HG02852 (cell line): ENCODE measurements around the gene PERCC1.
"Not testable (repeated sequence)": the region's sequence is repeated elsewhere in the genome, so short reads cannot be mapped to it uniquely, and the experiment has no call there.

ENCODE experiments used
- ATAC-seq: cut with Tn5 transposase; IDR thresholded peaks from one replicate; pipeline ENCODE4 v1.9.1; 2021; ENCODE audit warnings: mild to moderate bottlenecking, moderate library complexity; ENCODE audit not compliant: unreplicated experiment

PERCC1 gene

DNA sequence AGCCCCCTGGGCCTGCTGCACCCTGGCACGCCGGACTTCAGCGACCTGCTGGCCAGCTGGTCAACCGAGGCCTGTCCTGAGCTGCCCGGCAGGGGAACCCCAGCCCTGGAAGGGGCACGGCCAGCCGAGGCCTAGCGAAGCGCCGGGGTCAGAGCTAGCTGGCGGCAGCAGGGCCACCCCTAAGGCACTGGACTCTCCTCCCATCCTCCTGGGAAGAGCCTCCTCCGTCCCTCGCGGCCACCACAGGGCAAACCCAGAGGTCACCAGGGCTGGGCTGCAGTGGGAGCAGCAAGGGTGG is 2.3 kb downstream of the PERCC1 start:
- no peak for ATAC-seq

DNA sequence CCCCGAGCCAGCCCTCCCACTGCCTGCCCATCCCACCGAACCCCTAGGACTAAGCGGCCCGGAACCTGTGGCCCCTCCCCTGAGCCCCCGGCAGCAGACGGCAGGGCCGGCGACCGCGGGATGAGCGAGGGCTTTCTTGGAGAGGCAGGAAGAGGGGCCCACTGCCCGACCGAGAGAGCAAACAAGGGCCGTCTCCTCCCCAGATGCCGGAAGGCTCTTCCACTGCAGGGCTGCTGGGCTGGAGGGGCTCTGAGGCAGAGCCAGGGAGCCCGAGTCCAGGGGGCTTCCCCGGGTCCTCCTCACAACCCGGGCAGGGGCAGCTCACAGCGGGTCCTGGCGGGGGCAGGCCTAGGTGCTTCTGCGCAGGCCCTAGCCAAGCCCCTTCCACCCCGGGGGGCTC is 2.9 kb downstream of the PERCC1 start:
- no peak for ATAC-seq

DNA sequence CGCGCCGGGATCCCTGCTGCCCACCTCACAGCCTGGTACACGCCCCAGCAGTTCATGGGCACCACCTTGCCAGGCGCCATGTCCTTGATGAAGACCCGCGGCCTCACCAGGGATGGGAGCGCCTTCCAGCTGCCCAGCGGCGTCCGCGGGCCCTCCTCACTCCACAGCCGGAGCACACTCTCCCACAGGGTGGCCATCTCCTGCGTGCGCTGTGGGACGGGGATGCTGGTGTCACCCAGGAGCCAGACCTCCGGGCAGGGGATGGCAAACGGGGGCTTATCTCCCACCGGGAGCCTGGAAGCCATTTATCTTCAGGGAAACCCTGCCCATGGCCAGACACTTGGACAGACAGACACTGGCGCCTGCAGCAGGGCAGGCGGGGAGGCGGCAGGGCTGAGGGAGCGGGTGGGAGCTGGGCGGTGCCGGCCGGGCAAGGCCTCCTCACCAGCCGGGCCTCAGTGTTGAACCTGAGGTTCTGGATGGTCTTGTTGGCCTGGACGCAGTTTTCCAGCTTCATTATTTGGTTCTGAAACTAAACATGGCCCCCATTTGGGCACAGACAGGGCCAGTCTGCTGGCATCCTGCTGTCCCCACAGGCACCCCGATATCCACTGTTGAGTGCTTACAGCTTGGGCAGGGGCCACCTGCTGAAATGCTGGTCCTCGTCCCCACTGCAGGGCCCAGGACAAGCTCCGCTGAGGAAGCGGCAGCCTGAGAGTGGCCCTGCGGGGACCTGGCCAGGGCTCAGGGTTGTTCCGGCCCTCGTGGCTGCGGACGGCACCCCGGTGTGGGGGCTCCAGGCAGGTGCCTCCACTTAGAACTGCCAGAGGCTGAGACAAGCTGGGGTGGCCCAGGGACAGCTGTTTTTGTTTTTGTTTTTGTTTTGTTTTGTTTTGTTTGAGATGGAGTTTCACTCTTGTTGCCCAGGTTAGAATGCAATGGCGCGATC is 4.0 kb downstream of the PERCC1 start:
- no peak for ATAC-seq

DNA sequence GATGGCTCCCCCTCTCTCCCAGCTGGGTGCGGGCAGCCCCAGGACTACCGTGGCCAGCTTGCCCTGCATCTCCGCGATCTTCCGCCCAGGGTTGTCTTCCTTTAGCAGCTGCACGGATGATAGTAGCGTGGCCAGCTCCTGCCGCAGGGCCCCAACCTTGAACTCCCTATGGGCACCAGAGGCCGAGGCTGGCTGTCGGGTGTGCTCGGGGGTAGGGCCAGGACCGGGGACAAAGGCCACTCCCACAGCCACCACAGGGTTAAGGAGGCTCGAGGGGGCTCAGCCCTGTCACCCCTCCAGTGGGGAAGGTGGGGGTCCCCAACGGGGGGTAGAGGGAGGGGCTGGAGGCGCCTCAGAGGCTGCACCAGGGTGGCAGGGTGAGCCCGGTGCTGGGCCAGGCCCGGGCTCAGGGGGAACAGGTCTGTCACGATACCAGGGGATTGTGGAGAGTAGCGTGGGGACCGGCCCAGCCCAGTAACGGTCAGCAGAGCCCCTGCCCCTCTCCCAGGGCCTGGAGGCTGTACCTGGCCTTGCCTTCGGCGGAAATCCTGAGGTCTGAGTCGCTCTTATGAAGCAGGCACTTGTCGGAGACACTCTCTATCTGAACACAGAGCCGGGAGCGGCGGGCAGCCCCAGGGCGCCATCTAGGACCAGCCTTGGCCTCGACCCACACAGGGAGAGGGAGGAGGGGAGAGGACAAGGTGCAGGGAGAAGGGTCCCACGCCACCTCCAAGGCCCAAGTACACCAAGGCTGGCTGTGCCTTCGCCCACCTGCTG is 5.2 kb downstream of the PERCC1 start:
- no peak for ATAC-seq

DNA sequence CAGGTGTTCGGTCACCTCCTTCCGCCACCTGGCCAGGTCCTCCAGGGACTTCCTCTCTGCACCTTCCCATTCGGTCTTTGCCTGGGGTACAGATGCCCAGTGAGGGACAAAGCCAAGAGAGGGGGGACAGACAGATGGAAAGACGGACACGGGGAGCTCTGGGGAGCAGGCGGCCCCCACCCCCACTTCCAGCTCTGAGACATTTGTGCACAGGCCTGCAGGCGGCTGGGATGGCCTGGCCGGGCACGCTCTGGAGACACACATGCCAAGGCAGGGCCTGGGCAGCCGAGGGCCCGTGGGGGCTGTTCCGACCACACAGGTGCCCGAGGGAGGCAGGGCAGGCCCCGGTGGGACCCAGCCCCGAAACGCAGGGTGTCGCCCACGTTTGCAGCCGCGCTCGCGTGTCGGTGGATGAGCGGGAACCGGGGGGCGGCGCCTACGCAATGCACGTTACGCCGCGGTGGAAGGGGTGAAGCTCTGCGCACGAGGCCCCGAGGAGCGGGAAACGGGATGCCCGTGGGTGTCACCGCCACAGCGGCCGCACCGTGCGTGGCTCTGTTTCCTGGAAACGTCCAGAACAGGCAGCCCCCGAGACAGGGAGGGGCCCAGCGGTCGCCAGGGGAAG is 6.0 kb downstream of the PERCC1 start:
- no peak for ATAC-seq

DNA sequence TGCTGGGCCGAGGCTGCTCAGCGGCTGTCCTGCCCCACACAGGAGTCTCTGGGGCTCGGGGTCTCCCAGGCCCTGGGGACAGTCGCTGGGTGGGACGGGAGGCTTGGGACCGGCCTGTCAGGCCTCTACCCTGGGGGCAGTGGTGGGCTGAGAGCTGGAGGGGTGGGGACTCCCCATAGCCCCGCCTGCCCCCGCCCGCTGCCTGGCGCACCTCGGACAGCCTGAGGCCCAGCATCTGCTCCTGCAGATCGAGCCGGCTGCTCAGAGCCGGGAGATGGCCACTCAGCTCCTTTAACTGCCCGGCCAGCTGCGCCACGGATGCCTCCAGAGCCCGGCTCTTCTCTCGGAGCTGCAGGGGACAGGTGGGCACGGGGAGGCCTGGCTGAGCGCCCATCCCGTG is 6.7 kb downstream of the PERCC1 start:
- no peak for ATAC-seq

DNA sequence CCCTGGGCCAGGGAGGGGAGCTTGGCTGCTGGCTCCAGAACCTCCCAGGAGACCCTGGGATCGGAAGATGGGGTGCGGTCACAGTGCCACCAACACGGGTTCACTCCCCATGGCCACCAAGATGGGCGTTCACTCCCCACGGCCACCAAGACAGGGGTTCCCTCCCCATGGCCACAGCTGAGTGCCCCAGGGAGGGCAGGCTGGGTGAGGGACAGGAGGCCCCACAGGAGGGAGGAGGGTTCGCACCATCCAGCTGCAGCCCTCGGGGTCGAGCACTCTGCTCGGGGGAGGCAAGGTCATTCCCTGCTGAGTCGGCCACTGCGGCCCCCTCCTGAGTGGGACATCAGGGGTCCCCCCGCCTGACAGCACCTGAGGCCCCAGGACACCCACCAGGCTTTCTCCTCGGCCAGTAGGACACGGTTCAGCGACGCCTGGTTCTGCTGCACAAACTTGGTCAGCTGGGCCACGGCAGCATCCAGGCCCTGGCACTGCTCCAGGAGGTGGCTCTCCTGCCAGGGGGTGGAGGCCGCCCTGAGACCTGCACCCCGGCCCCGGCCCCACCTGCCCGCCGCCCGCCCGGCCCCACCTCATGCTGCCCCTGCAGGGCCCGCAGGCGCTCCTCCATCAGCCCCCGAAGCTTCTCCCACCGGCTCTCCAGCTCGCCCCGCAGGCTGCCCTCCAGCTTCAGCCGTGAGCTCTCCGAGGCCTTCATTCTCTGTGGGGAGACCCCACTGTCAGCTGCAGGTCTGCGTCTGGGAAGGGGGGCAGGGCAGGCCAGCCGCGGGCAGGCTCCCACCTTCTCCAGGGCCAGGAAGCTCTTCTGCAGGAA is 7.6 kb downstream of the PERCC1 start:
- ATAC-seq, result no peak

DNA sequence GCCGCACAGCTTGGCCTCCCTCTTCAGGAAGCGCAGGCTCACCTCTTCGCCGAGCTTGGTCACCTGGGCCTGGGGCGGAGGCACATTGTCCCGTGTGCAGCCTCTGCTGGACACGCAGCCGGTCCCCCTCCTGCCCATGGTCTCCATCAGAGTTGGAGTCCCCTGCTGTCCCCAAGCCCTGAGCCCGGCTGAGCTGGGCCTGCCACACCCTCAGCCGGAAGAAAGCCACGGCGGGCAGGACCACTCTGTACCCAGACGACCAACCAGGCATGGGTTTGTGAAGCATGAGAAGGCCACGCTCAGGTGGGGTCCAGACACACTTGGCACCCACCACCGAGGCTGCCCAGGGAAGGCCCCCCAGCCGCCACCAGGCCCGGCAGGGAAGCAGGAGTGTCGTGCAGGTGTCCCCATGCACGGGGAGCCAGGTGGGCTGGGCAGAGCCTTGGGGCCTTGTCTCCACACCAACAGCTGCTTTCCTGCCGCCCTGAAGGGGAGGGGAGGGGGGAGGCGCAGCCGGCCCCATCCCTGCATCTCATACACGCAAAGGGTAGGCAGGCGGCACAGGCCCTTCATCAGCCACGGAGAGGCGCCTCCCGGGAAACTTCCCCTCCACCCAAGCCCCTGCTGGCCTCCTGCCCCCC is 8.3 kb downstream of the PERCC1 start:
- no peak for ATAC-seq

DNA sequence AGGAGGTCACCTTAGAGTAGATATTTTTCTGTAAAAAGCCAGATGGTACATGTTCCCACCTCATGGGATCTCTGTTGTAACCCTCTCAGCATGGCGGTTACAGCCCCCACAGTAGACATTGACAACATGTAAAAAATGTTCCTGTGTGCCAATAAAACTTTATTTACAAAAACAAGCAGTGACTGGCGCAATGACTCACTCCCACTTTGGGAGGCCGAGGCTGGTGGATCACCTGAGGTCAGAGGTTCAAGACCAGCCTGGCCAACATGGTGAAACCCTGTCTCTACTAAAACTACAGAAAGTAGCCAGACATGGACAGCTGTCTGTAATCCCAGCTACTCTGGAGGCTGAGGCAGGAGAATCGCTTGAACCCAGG is 8.8 kb downstream of the PERCC1 start:
- ATAC-seq, result not testable (repeated sequence)

DNA sequence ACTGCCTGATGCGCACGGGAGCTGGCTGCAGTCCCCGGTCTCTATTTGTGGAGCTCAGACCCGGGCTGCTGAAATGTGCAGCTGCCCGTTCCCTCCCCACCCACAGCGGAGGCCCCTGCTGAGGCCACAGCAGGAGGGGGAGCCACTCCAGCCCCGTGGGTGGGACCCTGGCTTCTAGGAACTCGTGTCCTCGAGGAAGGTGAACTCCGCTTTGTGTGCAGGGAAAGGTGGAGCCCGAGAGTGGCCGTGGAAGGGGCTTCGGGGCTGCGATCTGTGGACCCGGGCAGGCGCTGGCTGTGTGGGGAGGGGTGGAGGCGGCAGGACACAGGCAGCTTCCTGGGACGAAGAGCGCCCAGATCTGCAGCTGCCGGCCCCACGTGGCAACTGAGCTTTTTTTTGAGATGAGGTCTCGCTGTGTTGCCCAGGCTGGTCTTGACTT is 10.5 kb downstream of the PERCC1 start:
- ATAC-seq, result no peak

DNA sequence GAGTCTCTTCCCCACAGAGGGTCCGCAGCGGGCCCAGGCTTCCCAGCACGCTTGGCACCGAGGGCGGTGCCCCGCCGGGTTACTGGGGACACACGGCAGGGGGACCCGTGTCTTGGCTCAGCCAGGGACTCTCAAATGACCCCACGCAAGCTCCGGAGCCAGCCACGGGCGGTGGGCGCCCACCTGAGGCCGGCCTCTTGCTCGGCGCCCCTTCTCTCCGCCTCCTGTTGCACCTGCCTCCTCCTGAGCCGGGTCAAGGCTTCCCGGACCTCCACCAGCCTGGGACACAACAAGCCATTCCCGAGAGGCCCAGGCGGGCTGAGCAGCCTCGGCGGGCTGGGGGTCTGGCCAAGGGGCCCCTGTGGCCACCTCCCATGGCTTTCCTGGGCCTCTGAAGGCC is 11.8 kb downstream of the PERCC1 start:
- ATAC-seq, result no peak

DNA sequence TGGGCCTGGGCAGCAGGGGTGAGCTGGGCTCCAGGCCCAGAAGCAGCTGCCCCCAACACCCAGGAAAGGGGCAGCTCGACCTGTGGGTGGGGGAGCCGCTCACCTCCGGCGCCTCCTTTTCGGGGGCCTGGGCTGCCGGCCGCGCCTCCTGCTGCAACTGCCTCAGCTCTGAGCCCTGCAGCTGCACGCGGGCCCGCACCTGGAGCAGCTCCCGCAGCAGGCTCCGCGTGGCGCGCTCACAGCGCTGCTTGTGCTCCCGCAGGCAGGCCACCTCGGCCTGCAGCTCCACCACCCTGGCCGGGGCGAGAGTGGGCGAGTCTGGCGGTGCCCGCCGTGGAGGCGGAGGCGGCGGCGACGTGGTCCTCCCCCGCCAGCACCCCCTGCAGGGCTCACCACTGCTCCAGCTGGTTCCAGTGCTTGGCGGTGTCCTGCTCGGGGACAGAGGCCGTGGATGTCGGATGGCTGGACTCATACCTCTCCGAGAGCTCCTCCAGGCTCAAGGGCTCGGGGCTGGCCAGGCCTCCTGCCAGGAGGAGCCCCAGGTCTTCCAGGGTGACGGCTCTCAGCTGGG is 12.6 kb downstream of the PERCC1 start:
- ATAC-seq, result no peak

DNA sequence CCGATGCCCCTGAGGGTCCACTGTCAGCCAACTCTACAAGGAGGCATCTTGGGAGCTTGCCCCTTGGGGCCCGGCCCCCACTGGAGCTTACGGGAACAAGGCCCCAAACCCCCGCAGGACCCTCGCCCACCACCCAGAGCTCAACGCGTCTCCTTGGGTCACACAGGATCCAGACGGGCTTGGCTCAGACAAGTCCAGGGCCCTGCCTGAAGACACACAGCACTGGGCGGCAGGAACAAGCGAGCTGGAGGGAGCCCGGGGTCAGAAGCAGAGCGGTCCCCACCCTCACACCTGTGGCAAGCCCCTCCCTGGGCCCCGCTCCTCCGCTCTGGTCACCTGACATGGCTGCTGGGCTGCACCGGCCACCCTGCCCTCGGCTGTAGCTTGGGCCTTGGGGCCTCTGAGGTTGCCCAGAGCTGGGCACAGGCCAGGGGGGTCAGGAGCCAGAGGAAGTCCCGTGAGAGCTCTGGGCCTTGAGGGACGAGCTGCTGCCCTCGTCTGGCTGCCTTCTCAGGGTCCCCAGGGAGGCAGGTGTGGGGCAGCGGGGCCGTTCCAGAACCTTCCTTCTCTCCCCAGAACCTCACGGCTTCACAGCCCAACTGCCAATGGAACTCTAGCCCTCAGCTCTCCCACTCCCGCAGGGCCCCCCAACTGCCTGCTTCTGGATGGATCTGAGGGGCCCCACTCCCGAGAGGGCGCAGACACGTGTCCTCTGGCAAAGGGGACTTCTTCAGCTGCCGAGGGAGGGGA is 13.3 kb downstream of the PERCC1 start, which contains the start of gene CCDC154:
Gene CCDC154, minus strand, starts transcription at position 577 of the 750 bp plus-strand sequence. Its CDS starts 234 bp downstream, at position 343.
- ATAC-seq, result no peak

DNA sequence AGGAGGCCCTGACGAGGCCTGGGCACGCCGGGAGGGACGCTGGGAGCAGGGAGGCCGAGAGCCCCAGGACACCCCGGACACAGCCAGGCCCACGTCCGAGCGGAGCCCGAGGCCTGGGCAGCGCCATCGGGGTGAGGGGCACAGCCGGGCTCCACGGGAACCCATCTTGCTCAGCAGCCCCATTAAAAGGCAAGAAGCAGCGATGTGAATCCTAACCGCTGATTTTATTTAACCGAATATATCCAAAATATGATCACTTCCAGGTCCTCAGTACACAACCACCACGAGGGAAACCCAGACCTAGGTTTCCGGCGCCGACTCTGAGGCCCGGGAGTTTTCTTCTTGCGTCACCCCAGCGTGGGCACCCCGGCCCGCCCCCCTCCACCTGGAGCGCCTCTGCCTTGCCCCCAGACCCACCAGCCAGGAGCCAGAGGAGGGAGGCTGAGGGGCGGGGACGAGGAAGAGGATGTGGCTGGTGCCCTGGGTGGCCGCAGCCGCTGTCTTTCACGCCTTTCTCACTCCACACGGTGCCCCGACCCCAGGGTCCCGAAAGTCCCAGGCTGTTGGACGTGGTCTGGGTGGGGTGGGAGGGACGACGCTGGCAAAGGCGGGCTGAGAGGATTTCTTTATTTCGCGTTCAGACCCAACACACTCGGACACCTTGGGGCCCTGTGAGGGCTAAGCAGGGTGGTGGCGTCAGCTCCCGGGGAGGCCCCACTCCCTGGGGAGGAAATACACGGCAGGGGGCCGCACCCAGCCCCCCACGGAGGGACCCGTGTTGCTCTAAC is 14.0 kb downstream of the PERCC1 start:
- ATAC-seq, result no peak

DNA sequence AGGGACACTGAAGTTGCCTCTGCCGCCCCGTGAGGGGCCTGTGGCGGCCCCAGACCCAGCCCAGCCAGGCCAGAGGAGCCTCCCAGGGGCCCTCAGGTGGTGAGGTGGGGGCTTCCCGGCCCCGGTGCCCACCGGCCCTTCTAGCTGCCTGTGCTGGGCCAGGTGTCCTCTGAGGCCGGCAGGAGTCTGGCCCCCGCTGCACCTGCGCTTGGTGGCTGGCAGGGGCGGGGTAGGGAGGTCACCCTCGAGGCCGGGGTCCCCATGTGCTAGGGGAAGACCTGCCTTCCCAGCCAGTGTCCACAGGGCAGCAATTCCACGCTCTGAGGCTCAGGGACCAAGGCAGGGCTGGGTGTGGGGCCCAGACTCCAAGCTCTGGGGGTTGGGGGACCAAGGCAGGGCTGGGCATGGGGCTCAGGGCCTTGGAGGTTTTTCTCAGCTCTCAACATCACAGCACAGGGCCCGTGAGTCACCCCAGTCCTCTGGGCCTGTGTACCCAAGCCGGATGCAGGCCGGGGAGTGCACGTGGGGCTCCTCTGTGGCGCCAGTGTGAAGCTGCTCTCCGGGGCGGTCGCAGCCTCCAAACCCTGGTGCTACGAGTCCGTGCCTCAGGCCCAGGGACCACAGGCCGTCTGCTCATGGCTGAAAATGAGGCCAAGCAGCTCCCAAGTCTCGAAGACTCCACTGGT is 14.8 kb downstream of the PERCC1 start:
- ATAC-seq, result no peak

DNA sequence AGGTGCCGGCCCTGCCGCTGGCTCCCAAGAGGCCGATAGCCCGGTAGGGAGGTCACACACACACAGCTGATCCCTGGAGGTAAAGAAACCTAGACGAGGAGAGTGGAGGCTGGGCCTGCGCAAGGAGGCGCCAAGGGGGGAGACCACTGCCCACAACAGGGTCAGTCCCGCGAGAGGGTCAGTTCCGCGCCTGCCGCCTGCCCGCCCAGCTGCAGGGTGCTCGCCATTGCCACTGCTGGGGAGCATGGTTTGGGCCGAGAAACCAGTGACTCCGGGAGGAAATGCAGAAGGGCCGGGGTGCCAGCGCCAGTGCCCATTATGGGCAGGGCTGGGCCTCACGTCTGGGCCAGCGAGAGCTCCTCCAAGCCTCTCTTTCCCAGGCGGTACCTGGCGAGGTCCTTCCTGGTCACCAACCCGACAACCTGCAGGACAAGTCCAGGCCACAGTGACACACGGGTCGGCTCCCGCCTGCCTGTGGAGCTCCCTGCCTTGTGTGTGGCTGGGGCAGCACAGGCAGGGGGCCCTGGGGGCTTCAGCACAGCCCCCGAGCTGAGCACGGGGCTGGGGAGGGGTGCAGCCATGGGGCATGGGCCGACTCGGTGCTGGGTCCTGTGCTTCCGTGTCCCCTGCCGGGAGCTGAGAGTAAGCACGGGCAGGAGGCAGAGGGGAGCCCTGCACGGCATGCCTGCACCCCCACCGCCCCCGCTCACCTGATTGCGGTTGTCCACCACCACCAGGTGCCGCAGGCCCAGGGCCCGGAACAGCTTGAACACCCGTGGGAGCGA is 15.6 kb downstream of the PERCC1 start:
- ATAC-seq, result no peak

DNA sequence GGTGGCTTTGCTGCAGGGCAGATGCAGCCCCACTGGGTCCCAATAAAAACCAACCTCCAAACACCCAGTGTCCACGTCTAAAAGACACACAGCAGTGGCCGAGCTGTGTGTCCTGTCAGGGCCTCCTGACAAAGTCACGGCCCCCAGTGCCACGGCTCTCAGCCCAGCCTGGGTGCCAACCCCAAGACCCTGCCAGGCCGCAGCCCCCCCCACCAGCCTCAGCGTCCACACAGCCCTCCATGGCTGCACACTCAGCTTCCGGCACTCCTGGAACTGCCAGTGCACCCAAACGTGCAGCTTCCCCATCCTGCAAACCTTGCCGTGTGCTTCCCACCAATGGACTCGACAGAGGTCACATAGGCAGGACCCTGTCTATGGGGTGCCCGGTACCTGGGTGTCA is 17.1 kb downstream of the PERCC1 start:
- no peak for ATAC-seq
